NCI-H2196 treated with DMSO at 0.1 percent for 48 hours (cell line): Measurements from ENCODE around the gene ENAH.
A peak's percentile ranks its signal among the peaks of the same experiment; 100 is the strongest.
"Not testable (repeated sequence)": the region's sequence is repeated elsewhere in the genome, so short reads cannot be mapped to it uniquely, and the experiment has no call there.

Source experiments
- DNase-seq: peaks from one replicate; lab custom pipeline; 2025; ENCODE audit not compliant: unreplicated experiment; lab: John Stamatoyannopoulos, UW

Gene ENAH

DNA sequence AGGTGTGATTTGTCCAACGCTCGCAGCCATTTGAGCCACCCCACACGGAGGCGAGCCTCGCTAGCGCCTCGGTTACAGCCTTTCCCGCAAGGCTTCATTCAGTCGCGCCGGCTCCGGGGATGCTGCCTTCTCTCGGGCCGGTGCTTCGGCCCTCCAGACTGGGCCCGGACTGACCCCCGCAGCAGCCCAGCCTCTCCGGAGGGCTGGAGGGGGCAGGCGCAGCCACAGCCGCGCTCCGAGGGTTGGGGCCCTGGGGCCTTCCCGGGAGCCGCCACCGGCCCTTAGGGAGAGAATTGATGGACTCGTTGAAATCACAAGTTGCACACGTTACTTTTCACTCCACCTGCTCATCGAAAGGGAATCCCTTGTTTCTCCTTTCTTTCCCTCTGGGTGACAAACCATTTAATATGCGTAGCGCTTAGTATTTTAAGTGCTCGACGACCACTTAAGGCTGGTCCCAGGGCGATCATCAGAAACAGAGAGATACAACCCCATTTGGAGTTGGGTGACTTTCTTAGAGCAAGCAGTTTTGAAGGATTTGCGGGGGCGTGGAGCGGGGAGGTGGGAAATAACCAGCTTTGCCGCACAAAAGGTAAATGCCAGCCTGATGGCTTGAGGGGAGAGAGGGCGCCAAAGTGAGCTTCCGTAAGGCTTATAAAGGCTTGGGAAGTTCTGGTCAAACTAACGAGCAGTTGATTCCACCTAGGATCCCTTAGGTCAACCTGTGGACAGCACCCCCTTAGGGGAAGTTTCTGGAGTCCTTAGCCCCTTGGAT, 24.6 kb upstream of the ENAH start:
- no peak for DNase-seq

GRCh38 chr1:225674381-225674780, 21.5 kb upstream of the ENAH start:
- no peak for DNase-seq

GRCh38 chr1:225670806-225671733, 18.1 kb upstream of the ENAH start:
- DNase-seq: no peak

DNA sequence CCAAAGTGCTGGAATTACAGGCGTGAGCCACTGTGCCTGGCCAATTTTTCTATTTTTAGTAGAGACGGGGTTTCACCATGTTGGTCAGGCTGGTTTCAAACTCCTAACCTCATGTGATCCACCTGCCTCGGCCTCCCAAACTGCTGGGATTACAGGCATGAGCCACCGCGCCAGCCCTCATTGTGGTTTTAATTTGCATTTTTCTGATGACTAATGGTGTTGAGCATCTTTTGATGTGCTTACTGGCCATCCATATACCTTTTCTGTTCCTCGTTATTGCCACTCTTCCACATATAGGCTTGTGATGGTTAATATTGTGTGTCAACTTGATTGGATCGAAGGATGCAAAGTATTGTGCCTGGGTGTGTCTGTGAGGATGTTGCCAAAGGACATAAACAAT, 17.4 kb upstream of the ENAH start:
- no peak for DNase-seq

- no peak for DNase-seq
Measured at GRCh38 chr1:225668222-225668621, 15.3 kb upstream of the ENAH start.

GRCh38 chr1:225667362-225667761, 14.4 kb upstream of the ENAH start:
- no peak for DNase-seq

DNA sequence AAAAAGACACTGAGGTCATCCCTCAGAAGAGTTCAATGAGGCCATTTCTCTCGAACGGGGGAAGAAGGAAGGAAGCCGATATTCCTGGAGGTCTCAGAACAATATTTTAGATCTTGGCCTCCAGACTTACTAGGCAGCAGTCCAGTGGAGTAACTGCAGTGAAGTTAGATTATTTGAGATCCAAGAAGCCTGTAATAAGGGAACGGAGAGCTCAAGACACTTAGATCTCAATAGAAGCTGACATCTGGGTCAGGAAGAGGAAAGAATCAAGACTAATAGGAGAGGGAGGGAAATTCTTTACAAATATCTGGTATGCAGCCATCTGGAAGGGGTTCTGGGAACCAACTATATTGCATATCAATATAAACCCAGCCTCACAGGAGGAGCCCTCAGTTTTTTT, 13.6 kb upstream of the ENAH start:
- no peak for DNase-seq

- DNase-seq: no peak
Measured at GRCh38 chr1:225664762-225665161, 11.8 kb upstream of the ENAH start.

- DNase-seq: no peak
Measured at GRCh38 chr1:225662155-225662554, 9.2 kb upstream of the ENAH start.

- DNase-seq: no peak
Measured at GRCh38 chr1:225660544-225660946, 7.6 kb upstream of the ENAH start.

- DNase-seq: no peak
Measured at GRCh38 chr1:225658041-225658440, 5.1 kb upstream of the ENAH start.

DNA sequence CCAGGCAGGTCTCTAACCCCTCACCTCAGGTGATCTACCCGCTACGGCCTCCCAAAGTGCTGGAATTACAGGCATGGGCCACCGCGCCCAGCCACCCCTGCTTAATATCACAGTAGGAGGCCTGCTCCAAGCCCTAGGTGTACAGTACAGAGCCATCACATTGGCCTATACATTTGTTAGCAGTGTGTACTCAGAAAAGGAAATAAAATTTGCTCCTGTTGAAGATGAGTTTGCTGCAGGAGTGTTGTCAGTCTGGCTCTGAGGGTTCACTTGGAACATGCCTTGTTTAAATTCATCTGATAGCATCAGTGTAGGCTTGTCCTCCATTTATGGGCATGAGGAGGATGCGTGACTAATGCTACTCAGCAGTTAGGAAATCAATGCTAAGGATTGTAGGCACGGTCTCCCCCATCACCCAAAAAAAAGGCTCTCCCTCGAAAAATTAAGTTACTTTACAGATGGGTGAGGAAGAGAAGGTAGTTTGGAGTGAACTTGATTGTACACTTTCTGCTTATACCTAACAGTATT, 4.6 kb upstream of the ENAH start:
- DNase-seq: no peak

DNA sequence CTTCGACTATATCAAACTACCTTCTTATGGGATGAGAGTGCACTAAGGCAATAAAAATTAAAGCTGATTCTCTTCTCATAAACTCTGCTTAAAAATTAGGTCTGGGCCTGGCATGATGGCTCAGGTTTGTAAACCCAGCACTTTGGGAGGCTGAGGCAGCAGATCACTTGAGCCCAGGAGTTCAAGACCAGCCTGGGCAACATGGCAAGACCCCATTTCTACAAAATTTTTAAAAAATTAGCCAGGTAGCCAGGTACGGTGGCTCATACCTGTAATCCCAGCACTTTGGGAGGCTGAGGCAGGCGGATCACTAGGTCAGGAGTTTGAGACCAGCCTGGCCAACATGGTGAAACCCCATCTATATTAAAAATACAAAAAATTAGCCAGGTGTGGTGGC, 3.3 kb upstream of the ENAH start:
- DNase-seq: not testable (repeated sequence)

- DNase-seq: peak; percentile 79
Measured at GRCh38 chr1:225655509-225656258, 2.8 kb upstream of the ENAH start.

GRCh38 chr1:225654688-225655508, 2.0 kb upstream of the ENAH start:
- DNase-seq: no peak

GRCh38 chr1:225654277-225654597, 1.3 kb upstream of the ENAH start:
- no peak for DNase-seq

DNA sequence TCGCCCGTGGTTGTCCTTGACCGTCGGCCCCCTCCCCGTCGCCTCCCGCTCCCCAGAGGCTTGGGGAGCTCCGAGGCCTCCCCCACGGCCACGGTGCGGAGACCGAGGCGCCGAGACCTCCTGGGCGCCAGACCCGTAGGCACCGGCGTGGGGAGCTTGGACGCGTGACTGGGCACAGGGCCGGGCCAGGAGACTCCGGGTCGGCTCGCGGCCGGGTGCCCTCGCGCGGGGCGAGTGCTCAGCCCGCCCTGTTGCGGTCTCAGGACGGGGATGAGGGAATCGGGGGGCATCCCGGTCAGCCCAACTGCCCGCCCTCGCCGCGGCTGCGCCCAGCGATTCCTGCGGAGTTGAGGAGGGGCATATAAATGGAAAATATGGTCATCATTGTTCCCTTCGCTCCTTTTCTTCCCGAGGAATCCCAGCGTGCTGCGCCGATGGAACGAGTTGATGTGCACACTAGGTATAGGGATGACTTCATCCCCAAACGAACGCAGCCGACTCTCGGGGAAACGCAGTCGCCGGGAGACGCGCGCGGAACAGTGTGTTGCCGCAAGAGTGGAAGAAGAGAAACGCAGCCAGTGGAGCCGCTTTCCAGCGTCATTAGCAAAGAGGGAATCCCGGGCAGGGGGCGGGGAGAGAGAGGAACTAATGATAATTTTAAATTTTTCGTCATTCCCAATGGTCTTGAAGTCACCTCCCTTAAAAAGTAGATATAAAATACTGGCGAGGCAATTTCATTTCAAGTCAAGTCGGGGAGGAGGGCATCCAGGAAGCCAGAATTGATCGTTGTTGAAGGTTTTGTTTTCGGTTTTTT, 747 bp upstream of the ENAH start:
- no peak for DNase-seq

DNA sequence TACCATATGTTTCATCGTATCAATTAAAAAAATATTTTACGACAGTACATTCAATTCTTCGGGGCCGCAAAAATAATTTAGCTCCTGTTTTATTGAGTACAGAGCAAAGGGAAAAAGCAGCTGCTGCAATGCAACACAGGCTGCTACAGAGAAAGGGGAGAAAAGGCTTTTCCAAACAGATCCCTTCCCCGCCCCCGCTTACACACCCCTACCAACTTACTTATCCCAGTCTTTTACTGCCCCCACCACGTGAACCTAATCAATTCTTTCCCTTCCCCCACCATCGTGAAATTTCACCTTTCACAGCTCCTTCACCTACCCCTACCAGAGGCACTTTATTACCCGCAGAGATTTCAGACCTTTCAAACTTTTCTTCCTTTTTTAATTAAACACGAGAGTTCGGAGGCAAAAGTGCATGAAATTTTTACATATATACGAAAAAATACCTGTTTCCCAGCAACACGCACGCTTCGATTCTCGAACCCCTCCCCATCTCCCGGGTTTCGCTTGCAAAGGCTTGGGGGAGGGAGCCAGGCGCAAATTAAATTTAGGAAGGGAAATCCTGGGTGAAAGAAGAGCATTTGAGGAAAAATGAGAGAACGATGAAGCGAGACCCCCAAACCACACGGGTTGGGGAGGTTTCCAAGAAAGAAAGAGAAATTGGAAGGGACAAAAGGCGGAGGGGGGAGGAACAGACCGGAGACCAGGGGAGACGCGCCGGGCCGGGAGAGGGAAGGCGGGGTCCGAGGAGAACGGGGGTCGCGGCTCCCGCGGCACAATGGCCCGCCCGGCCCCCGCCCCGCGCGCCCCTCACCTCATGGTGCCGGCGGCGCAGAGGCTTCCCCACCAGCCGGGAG, 823 bp downstream of the ENAH start:
- no peak for DNase-seq

GRCh38 chr1:225651376-225651871, 1.5 kb downstream of the ENAH start:
- no peak for DNase-seq
